Testis (tissue), 2 donors: ENCODE results near the gene UGT3A2.

ENCODE experiments used
- CTCF ChIP-seq, 3 experiments: fragments of 450-650 bp in 2 of 3; fragments of 200-600 bp in 1 of 3; sonication (generic) in 1 of 3; IDR thresholded peaks; one replicate each; pipeline ENCODE4 v1.5.1; 2016 to 2019; ENCODE audit warnings: antibody characterized with exemption in 3 of 3, mild to moderate bottlenecking in 2 of 3, moderate library complexity in 1 of 3
- POLR2A ChIP-seq: fragments of 450-650 bp; IDR thresholded peaks from one replicate; pipeline ENCODE4 v1.6.1; 2017; ENCODE audit warnings: antibody characterized with exemption, mild to moderate bottlenecking, moderate library complexity

GRCh38 chr5:35999547-35999946 is 67.1 kb downstream of the UGT3A2 start:
- TF ChIP-seq CTCF (IDR thresholded peaks at IDR 0.05) (no peak), POLR2A (no peak)
